OCI-LY1 (cell line): Measurements from ENCODE around the gene STMN1.

Experiments used
- EZH2 ChIP-seq: fragments of 200-600 bp; sonication (generic), shearing (Covaris generic); IDR thresholded peaks from 2 replicates; pipeline ENCODE4 v1.8.0; 2017; ENCODE audit warnings: borderline replicate concordance, mixed run types, mild to moderate bottlenecking, antibody characterized with exemption, low read length, moderate library complexity, mixed read lengths
- TF ChIP-seq, protein P1 (sequence below): fragments of 200-600 bp; sonication (generic), shearing (Covaris generic); IDR thresholded peaks from 2 replicates; pipeline ENCODE4 v1.5.1; 2017; ENCODE audit warnings: mild to moderate bottlenecking, antibody characterized with exemption, low read length, moderate library complexity, mixed read lengths

DNA sequence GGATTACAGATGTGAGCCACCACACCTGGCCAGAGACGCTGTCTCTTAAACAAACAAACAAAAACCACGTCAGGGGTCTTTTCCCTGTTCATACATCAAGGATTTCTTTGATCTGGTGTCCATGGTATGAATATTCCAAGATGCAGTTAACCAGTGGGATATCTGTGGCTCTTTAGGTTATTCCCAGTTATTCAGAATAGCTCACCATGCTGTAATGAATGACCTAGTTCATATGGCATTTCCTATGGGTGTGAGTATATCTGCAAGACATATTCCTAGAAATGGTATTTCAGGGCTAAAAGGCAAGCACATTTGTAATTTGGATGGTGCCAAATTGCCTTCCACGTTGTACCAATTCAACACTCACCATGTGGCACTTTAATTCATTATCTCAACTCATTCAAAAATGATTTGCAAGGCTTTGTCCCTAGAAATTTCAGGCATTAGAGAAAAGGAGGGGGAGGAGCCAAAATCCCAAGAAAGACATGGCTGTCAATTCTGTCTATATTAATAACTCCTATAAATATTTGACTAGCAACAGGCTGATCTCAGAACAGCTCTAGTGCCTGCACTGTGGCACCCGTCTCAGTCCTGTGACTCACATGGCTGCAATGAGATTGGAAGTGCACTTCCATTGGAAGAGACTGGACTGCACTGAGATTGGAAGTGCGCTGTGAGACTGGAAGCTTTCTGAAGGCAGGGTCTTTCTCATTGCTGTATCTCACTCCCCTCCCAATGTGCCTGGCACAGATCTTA lies 6.0 kb upstream of the STMN1 start:
- TF ChIP-seq, protein P1, sequence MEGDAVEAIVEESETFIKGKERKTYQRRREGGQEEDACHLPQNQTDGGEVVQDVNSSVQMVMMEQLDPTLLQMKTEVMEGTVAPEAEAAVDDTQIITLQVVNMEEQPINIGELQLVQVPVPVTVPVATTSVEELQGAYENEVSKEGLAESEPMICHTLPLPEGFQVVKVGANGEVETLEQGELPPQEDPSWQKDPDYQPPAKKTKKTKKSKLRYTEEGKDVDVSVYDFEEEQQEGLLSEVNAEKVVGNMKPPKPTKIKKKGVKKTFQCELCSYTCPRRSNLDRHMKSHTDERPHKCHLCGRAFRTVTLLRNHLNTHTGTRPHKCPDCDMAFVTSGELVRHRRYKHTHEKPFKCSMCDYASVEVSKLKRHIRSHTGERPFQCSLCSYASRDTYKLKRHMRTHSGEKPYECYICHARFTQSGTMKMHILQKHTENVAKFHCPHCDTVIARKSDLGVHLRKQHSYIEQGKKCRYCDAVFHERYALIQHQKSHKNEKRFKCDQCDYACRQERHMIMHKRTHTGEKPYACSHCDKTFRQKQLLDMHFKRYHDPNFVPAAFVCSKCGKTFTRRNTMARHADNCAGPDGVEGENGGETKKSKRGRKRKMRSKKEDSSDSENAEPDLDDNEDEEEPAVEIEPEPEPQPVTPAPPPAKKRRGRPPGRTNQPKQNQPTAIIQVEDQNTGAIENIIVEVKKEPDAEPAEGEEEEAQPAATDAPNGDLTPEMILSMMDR: no peak
- no peak for TF ChIP-seq EZH2
